HepG2 (cell line): ENCODE data around the gene COPS4. TPM values are rescaled to one million over a fixed set of nuclear protein-coding genes. Genes with fewer than 3 reads are reported as not detected.

Experiments
- ARNTL ChIP-seq: sonication (generic); formaldehyde crosslinking; IDR thresholded peaks from 2 replicates; pipeline ENCODE4 v1.4.0; 2020; ENCODE audit warnings: mild to moderate bottlenecking, missing genetic modification reagents
- CEBPB ChIP-seq: IDR thresholded peaks from 2 replicates; pipeline ENCODE4 v1.6.1; 2011; ENCODE audit warnings: low read depth, low read length, improper control_type of control experiment, borderline replicate concordance
- HOXA3 ChIP-seq: sonication (generic); formaldehyde crosslinking; IDR thresholded peaks from 2 replicates; pipeline ENCODE4 v1.5.0; 2020; ENCODE audit warnings: missing genetic modification reagents
- KLF9 ChIP-seq: IDR thresholded peaks from 2 replicates; pipeline ENCODE4 v1.6.1; 2016; ENCODE audit warnings: low read depth
- MIXL1 ChIP-seq: IDR thresholded peaks from 2 replicates; pipeline ENCODE4 v1.6.1; 2016
- NFAT5 ChIP-seq: sonication (generic); formaldehyde crosslinking; IDR thresholded peaks from 2 replicates; pipeline ENCODE4 v1.4.0; 2020; ENCODE audit warnings: missing genetic modification reagents
- RBM39 ChIP-seq: fragments of 200-400 bp; formaldehyde crosslinking; IDR thresholded peaks from one replicate; pipeline ENCODE4 v1.6.1; 2018; ENCODE audit warnings: antibody characterized with exemption, mild to moderate bottlenecking, low read depth, low read length; ENCODE audit not compliant: poor library complexity, severe bottlenecking
- YEATS4 ChIP-seq: sonication (generic); formaldehyde crosslinking; IDR thresholded peaks from 2 replicates; pipeline ENCODE4 v1.4.0; 2020; ENCODE audit warnings: missing genetic modification reagents, borderline replicate concordance
- ZHX2 ChIP-seq, 2 experiments: sonication (generic) in 1 of 2; formaldehyde crosslinking in 1 of 2; IDR thresholded peaks; 2 replicates each; pipeline versions ENCODE4 v1.6.1 to v1.9.0; 2014 to 2022; ENCODE audit warnings: antibody characterized with exemption in 1 of 2, borderline replicate concordance in 1 of 2, inconsistent platforms in 1 of 2, low read depth in 1 of 2, missing genetic modification reagents in 1 of 2
- ZNF296 ChIP-seq: sonication (generic); formaldehyde crosslinking; conservative IDR thresholded peaks from 2 replicates; pipeline ENCODE4 v1.5.0; 2020; ENCODE audit warnings: mild to moderate bottlenecking, missing genetic modification reagents
- ZNF616 ChIP-seq: sonication (generic); formaldehyde crosslinking; IDR thresholded peaks from 2 replicates; pipeline ENCODE4 v1.5.0; 2020; ENCODE audit warnings: low read depth, mild to moderate bottlenecking, missing genetic modification reagents
- ZNF703 ChIP-seq: sonication (generic); formaldehyde crosslinking; IDR thresholded peaks from 2 replicates; pipeline ENCODE4 v1.5.1; 2020; ENCODE audit warnings: missing genetic modification reagents, mild to moderate bottlenecking, moderate library complexity, borderline replicate concordance
- ZNF747 ChIP-seq: sonication (generic); formaldehyde crosslinking; IDR thresholded peaks from 2 replicates; pipeline ENCODE4 v1.8.1; 2023; ENCODE audit warnings: missing genetic modification reagents, mild to moderate bottlenecking, borderline replicate concordance
- polyA plus RNA-seq, 8 experiments: library from polyadenylated mRNA; depleted of rRNA in 3 of 8; stranded (reverse) in 7 of 8; unstranded in 1 of 8; fragments of >200 nt; fragmentation: Illumina TruSeq in 4 of 8; extraction: Trizol in 4 of 8; gene quantifications; 2 replicates each; pipeline versions ENCODE4 v1.2.1 to v1.2.3, GENCODE V29; 2011 to 2016; ENCODE audit warnings: low read depth in 4 of 8, missing spikeins in 1 of 8, mixed read lengths in 1 of 8; ENCODE audit not compliant: insufficient read depth in 1 of 8
- total RNA-seq, 5 experiments: library from RNA; depleted of rRNA; stranded (reverse); fragments of >200 nt; fragmentation: Illumina TruSeq; extraction: Trizol; gene quantifications; 2 replicates each; pipeline ENCODE4 v1.2.3, GENCODE V29; 2016; ENCODE audit warnings: low read depth in 1 of 5
- TF ChIP-seq, protein P1 (sequence below): sonication (generic); formaldehyde crosslinking; IDR thresholded peaks from 2 replicates; pipeline ENCODE4 v1.8.0; 2023; ENCODE audit warnings: mild to moderate bottlenecking, missing genetic modification reagents
- TF ChIP-seq, protein P2 (sequence below): sonication (generic); formaldehyde crosslinking; IDR thresholded peaks from 2 replicates; pipeline ENCODE4 v1.5.1; 2020; ENCODE audit warnings: missing genetic modification reagents, mild to moderate bottlenecking, borderline replicate concordance

COPS4 gene
- total and polyA plus RNA-seq, 2 of the 13 experiments (the other 11 are each of a cell fraction or from before 2014, with no cell fraction given): 28.8 to 52.5 TPM

DNA sequence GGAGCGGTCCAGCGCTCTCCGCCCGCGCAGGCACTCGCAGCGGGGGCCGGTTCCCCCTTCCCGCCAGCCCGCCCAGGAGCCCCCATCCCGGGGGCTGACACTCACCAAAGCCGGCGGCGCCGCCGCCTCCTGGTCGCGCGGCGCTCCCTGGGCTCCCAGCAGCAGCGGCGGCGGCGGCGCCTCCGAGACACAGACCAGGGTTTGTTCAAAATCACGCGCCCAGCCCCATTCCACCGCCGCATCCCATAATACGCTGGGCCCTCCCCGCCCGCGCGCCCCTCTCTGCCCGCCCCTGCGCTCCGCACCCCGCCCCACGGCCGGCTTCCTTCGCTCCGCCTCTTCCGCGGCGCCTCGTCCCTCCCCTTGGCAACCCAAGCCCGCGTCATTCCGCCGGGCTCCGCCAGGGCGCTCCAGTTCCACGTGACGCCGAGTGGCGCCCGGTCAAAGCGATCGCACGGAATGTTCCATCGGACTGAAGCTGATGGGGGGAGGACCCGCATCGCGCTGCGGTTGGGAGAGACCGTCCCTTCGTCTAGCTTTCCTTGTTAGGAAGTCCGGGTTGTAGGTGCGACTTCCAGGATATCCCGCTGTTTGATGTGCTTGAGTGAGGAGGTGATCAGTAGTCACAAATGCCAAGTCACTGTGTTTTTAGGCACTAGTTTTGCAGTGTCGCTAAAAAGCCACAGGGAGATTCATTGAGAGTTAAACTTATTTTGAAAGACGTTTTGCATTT lies 22.1 kb upstream of the COPS4 start (continued):
- no peak; the same call in 1 of the 2 replicates for TF ChIP-seq KLF9 (CRISPR knock-in tag)
- TF ChIP-seq, protein P1, sequence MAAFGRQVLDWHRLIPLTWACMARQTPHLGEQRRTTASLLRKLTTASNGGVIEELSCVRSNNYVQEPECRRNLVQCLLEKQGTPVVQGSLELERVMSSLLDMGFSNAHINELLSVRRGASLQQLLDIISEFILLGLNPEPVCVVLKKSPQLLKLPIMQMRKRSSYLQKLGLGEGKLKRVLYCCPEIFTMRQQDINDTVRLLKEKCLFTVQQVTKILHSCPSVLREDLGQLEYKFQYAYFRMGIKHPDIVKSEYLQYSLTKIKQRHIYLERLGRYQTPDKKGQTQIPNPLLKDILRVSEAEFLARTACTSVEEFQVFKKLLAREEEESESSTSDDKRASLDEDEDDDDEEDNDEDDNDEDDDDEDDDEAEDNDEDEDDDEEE (CRISPR knock-in tag): no peak
- TF ChIP-seq RBM39: no peak
- no peak for TF ChIP-seq ZNF296 (CRISPR knock-in tag)
- TF ChIP-seq YEATS4 (CRISPR knock-in tag): peak; percentile 94
- TF ChIP-seq ZHX2 (IDR thresholded peaks at IDR 0.05; ENCODE audit: low read depth): peak; percentile 68; the same call in 1 of the 2 replicates
- no peak for TF ChIP-seq ZHX2 (CRISPR knock-in tag; IDR thresholded peaks at IDR 0.05; ENCODE audit: borderline replicate concordance)
- TF ChIP-seq, protein P2, sequence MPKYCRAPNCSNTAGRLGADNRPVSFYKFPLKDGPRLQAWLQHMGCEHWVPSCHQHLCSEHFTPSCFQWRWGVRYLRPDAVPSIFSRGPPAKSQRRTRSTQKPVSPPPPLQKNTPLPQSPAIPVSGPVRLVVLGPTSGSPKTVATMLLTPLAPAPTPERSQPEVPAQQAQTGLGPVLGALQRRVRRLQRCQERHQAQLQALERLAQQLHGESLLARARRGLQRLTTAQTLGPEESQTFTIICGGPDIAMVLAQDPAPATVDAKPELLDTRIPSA: no peak
- TF ChIP-seq NFAT5 (CRISPR knock-in tag): no peak
- peak; percentile 99 for TF ChIP-seq ARNTL (CRISPR knock-in tag)
- no peak for TF ChIP-seq ZNF616
- no peak for TF ChIP-seq CEBPB
- peak; percentile 73; the same call in 1 of the 2 replicates for TF ChIP-seq MIXL1 (CRISPR knock-in tag)
- peak; percentile 93 for TF ChIP-seq HOXA3 (CRISPR knock-in tag)
- no peak for TF ChIP-seq ZNF703 (CRISPR knock-in tag)
- TF ChIP-seq ZNF747 (CRISPR knock-in tag): no peak; the same call in 1 of the 2 replicates
